ENCODE measurements around the gene NACC1. TPM values are rescaled to one million over a fixed set of nuclear protein-coding genes. Genes with fewer than 3 reads are reported as not detected.

The NACC1 gene
- total RNA-seq, 4 donors from 2014 or later: 13.4 to 47.6 (median 35.3) TPM

DNA sequence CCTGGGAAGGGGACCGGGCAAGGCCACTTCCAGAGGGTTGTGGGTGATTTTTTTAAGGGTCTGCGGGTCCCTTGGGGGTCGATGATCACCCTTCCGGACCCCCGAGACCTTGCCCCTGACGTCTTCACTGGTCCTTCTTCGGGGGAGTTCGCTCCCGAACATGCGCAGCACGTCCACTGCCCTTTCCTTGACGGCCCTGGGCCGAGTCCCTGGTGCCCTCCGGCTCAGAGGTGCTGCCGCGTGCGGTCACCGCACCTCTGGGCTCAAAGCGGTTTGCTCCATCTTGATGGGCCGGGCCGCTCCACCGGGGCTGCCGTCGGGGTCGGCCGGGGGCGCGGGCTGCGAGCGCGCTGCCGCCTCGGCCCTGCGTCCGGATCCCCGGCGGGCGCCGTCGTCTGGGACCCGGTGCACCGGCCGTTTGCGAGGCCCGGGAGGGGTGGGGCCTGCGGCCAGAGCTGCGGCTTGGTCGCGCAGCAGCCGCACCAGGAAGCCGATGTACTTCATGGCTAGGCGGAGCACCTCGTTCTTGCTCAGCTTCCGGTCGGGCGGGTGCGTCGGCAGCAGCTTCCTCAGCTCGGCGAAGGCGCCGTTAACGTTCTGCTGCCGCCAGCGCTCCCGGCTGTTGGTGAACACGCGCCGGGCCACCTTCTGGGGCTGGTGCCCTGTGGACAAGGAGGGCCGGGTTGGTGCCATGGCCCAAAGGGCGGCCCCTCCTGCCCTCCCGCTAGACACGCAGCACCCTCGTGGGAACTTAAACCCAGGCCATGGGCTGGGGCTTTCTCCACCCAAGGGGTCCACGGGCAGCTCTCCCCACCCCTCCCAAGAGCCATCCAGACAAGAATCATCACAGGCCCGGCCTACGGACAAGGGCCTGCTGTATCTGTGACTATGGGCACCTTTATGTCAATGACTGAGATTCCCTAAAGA, 18.7 kb upstream of the NACC1 start:
- WGBS: 29% methylated on average over 16 of the region's 77 CpGs
- peak overlapping the region; percentile 53 for H3K4me3 ChIP-seq
- no peaks in the 10 kb centered on the region for H3K9me3 ChIP-seq
- H3K4me1 ChIP-seq: peaks cover 82% of the 10 kb centered on the region
- no peaks in the 10 kb centered on the region for H3K27me3 ChIP-seq
- peaks cover 6% of the 10 kb centered on the region for H3K36me3 ChIP-seq
- peak in 1 of 2 donors; percentile 92 for DNase-seq (ENCODE audit: low spot score in 2 of 2)
- TF ChIP-seq, protein P1, sequence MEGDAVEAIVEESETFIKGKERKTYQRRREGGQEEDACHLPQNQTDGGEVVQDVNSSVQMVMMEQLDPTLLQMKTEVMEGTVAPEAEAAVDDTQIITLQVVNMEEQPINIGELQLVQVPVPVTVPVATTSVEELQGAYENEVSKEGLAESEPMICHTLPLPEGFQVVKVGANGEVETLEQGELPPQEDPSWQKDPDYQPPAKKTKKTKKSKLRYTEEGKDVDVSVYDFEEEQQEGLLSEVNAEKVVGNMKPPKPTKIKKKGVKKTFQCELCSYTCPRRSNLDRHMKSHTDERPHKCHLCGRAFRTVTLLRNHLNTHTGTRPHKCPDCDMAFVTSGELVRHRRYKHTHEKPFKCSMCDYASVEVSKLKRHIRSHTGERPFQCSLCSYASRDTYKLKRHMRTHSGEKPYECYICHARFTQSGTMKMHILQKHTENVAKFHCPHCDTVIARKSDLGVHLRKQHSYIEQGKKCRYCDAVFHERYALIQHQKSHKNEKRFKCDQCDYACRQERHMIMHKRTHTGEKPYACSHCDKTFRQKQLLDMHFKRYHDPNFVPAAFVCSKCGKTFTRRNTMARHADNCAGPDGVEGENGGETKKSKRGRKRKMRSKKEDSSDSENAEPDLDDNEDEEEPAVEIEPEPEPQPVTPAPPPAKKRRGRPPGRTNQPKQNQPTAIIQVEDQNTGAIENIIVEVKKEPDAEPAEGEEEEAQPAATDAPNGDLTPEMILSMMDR (IDR thresholded peaks at IDR 0.05): no peak
- TF ChIP-seq POLR2AphosphoS5 (IDR thresholded peaks at IDR 0.05): peak in 1 of 3 donors; percentile 35
- TF ChIP-seq EP300 (IDR thresholded peaks at IDR 0.05): no peak
- TF ChIP-seq POLR2A (IDR thresholded peaks at IDR 0.05): peak in 1 of 2 donors; percentile 19
- H3K27ac ChIP-seq: peak overlapping the region; percentile 89

DNA sequence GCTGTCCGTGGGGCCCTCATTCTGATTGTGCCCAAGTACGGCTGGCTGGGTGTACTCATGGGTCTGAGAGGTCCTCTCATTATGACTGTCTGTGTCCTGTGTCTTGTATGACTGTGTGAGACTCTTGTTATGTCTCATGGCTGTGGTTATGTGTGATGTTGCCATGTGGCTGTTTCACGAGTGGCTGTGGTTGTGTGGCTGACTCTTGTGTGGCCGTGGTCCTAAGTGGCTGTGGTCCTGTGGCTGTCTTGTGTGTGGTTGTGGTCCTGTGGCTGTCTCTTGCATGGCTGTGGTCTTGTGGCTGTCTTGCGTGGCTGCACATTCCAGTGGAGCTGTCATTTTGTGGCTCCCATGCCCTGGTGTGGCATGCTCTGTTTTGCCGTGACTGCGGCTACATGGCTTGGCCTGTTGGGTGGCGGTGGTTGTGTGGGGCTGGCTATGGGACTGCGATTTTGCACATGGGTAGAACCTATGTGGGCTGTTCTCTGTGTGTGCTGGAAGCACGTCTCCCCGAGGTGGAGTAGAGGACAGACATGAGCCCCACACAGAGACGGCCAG, 18.0 kb upstream of the NACC1 start:
- Histone ChIP-seq H3K27ac (peak overlapping the region; percentile 89), H3K27me3 (no peaks in the 10 kb centered on the region), H3K9me3 (no peaks in the 10 kb centered on the region), H3K36me3 (no peaks in the 10 kb centered on the region), H3K4me1 (peaks cover 78% of the 10 kb centered on the region), H3K4me3 (peak overlapping the region; percentile 53)
- TF ChIP-seq EP300 (IDR thresholded peaks at IDR 0.05): no peak
- TF ChIP-seq, protein P1 (IDR thresholded peaks at IDR 0.05): no peak
- no peak for TF ChIP-seq POLR2AphosphoS5 (IDR thresholded peaks at IDR 0.05)
- TF ChIP-seq POLR2A (IDR thresholded peaks at IDR 0.05): no peak
- DNase-seq (ENCODE audit: low spot score in 2 of 2): no peak
- 78% methylated on average over 11 of the region's 12 CpGs for WGBS

DNA sequence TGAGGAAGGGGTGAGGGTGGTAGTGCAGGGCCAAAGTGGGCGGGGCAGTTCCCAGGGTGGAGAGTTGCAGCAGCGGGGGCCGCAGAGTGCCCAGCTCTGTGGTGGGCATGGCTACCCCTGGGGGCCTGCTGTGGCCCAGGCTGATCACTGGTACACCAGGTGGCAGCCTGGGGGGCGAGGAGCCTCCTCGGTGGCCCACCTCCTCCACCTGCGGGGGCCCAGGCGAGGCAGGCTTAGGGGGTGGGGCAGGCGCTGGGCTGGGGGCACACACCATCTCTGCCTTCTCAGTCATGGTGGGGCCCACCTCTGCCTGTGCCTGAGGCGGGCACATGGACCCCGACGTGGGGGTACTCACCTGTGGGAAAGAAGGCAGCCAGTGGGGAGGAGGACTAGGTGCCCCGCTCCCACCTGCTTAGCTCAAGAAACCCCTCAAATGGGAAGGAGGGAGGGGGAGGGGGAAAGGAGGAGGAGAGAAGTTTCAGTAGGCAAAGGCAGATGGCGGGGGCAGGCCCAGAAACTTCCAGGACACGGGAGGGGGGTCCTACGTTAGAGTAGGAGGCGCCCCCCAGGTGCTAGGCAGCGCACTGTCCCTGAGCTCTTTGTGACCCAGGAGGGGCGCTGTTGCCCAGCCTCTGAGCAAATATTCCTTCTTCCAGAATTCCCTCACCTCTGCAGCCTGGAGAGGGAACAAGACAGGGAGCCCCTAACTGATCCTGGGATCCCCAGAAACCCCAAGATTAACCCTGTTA, 17.0 kb upstream of the NACC1 start:
- peak overlapping the region; percentile 53 for H3K4me3 ChIP-seq
- WGBS: 66% methylated on average over 8 of the region's 18 CpGs
- no peak overlapping the region for H3K27ac ChIP-seq
- TF ChIP-seq, protein P1 (IDR thresholded peaks at IDR 0.05): peak in 1 of 2 donors; percentile 17
- no peak for TF ChIP-seq POLR2A (IDR thresholded peaks at IDR 0.05)
- peaks cover 70% of the 10 kb centered on the region for H3K4me1 ChIP-seq
- DNase-seq (ENCODE audit: low spot score in 2 of 2): no peak
- H3K36me3 ChIP-seq: no peaks in the 10 kb centered on the region
- no peaks in the 10 kb centered on the region for H3K27me3 ChIP-seq
- H3K9me3 ChIP-seq: no peaks in the 10 kb centered on the region

DNA sequence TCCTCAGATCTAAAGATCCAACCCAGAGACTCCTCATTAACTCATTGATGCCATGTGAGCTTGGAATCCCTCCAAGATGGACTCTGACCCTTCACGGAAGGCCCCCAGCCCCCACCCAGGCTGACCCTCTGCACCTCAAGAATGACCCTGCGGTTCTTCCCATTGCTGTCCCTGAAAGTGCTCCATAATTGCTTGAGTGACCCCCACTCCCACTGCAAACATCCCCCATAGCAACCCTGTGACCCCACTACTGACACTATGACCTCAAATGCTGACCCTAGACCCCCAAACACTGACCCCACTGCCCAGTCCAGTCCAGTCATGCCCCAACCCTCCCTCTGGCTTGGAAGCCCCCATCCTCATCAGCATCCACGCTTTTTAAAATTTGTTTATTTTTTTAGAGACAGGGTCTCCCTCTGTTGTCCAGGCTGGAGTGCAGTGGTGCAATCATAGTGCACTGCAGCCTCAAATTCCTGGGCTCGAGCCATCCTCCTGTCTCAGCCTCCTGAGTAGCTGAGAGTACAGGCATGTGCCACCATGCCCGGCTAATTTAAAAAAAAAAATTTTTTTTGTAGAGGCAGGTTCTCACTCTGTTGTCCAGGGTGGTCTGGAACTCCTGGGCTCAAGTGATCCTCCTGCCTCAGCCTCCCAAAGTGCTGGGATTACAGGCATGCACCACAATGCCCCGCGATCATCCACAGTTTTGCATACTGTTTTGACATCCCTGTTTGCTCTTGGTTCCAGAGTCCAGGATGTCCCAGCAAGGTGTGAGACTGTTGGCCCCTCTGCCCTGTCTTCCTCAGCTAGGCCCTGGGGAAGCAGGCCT, 16.3 kb upstream of the NACC1 start:
- Histone ChIP-seq H3K27ac (peak overlapping the region; percentile 71), H3K27me3 (no peaks in the 10 kb centered on the region), H3K9me3 (no peaks in the 10 kb centered on the region), H3K36me3 (no peaks in the 10 kb centered on the region), H3K4me3 (peak overlapping the region; percentile 53), H3K4me1 (peaks cover 62% of the 10 kb centered on the region)
- TF ChIP-seq, protein P1 (IDR thresholded peaks at IDR 0.05): no peak
- no peak for TF ChIP-seq EP300 (IDR thresholded peaks at IDR 0.05)
- TF ChIP-seq POLR2A (IDR thresholded peaks at IDR 0.05): no peak
- TF ChIP-seq POLR2AphosphoS5 (IDR thresholded peaks at IDR 0.05): no peak
- 56% methylated on average over 7 of the region's 7 CpGs for WGBS
- DNase-seq (ENCODE audit: low spot score in 2 of 2): no peak
